ENCODE results near the gene DERL2. TPM values are rescaled to one million over a fixed set of nuclear protein-coding genes. Genes with fewer than 3 reads are reported as not detected.

DERL2 gene
- total RNA-seq, 2 experiments from 2014 or later: 66.0 to 71.1 TPM

- Mint-ChIP-seq H3K27me3 (ENCODE audit: low read depth) (no peaks in the 10 kb centered on the region), H3K4me3 (no peak overlapping the region), H3K27ac (no peak overlapping the region), H3K9me3 (ENCODE audit: insufficient read depth) (peaks cover 4% of the 10 kb centered on the region), H3K4me1 (ENCODE audit: low read depth) (peaks cover 36% of the 10 kb centered on the region), H3K36me3 (ENCODE audit: low read depth) (peaks cover 66% of the 10 kb centered on the region)
- ATAC-seq (no peak), DNase-seq (no peak)
- ChIA-PET POLR2A (interaction anchor here (2.0 kb wide), 1 partner anchor 30 kb away, joined by 8 read pairs; the partner anchor contains the start of genes DERL2 and MIS12), CTCF (interaction anchor here (0.5 kb wide), 1 partner anchor 76 kb away, joined by 3 read pairs; no protein-coding TSS in a partner anchor)
Measured at GRCh38 chr17:5516060-5516792, 30.2 kb upstream of the DERL2 start.

DNA sequence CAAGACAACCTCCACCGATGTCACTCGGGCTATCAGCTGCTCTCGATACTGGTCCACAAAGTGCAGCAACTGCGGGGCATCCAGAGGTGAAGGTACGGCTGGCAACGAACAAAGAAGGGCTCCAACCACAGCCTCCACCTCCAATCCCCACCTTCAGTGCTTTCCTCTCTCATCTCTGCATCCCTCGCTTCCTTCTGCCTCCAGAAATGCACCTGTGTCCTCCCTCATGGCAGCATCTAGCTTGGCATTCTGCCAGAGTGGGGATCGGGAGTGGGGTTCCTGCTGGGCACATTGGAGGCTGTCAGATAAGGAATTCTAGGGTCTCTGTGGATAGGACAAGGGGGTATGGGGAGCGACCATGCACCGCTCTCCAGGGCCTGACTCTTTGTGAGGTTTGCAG lies 29.0 kb upstream of the DERL2 start:
- H3K4me1 Mint-ChIP-seq (ENCODE audit: low read depth): peaks cover 36% of the 10 kb centered on the region
- H3K27me3 Mint-ChIP-seq (ENCODE audit: low read depth): no peaks in the 10 kb centered on the region
- POLR2A ChIA-PET: interaction anchor here (2.0 kb wide), 1 partner anchor 29 kb away, joined by 8 read pairs; the partner anchor contains the start of genes DERL2 and MIS12
- peaks cover 59% of the 10 kb centered on the region for H3K36me3 Mint-ChIP-seq (ENCODE audit: low read depth)
- ATAC-seq (no peak), DNase-seq (no peak)
- no peak overlapping the region for H3K27ac Mint-ChIP-seq
- H3K4me3 Mint-ChIP-seq: no peak overlapping the region
- CTCF ChIA-PET: no interaction called here
- peaks cover 4% of the 10 kb centered on the region for H3K9me3 Mint-ChIP-seq (ENCODE audit: insufficient read depth)

DNA sequence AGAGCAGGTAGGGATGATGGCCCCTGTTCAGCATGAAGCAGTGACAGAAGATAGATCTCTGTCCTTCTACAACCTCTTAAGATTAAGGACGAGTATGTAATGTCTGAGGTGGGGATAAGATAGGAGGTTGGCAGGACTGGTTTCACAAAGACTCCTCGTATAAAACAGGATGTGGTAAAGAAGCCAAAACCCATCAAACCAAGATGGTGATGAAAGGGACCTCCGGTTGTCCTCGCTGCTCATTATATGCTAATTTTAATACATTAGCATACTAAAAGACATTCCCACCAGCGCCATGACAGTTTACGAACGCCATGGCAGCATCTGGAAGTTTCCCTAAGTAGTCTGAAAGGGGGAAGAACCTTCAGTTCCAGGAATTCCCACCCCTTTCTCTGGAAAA lies 27.6 kb upstream of the DERL2 start:
- H3K9me3 Mint-ChIP-seq (ENCODE audit: insufficient read depth): peaks cover 4% of the 10 kb centered on the region
- DNase-seq (peak; percentile 63), ATAC-seq (peak; percentile 88)
- peaks cover 36% of the 10 kb centered on the region for H3K4me1 Mint-ChIP-seq (ENCODE audit: low read depth)
- H3K27ac Mint-ChIP-seq: peak overlapping the region; percentile 23
- peaks cover 59% of the 10 kb centered on the region for H3K36me3 Mint-ChIP-seq (ENCODE audit: low read depth)
- H3K4me3 Mint-ChIP-seq: peak overlapping the region; percentile 17
- CTCF ChIA-PET: no interaction called here
- H3K27me3 Mint-ChIP-seq (ENCODE audit: low read depth): no peaks in the 10 kb centered on the region
- POLR2A ChIA-PET: no interaction called here

DNA sequence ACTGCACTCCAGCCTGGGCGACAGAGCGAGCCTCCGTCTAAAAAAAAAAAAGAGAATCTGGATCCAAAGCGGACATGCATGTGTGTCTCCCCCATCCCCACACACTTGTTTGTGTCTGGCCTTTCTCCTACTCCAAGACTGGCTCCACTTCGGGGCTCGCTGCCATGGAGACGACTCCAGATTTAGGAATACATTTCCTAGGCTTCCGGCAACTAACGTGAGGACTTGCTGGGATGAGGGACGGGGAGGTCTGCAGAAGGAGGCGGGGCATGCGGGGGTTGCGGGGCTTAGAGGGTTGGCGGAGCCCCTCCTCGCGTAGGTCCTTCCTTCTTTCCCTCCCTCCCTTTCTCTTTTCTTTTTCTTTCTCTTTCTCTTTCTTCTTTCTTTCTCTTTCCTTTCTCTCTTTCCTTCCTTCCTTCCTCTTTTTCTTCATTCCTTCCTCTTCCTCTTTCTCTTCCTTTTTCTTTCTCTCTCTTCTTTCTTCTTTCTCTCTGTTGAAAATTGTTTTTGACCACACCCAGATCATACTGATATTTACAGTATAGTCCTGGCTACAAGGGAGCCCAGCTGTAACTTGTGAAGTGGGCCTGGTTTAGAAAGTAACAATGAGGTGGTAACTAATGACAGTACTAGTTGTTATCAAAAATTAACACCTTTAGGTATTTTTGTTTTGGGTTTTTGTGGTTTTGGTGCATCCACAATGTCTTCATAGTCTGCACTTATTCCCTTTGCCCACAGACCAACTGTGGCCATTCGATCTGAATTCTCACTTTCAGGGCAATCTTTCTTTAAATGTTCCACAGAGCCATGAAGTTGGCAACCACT lies 25.6 kb upstream of the DERL2 start:
- H3K27me3 Mint-ChIP-seq (ENCODE audit: low read depth): no peaks in the 10 kb centered on the region
- H3K36me3 Mint-ChIP-seq (ENCODE audit: low read depth): peaks cover 46% of the 10 kb centered on the region
- DNase-seq (no peak), ATAC-seq (no peak)
- ChIA-PET POLR2A (no interaction called here), CTCF (no interaction called here)
- no peak overlapping the region for H3K4me3 Mint-ChIP-seq
- H3K4me1 Mint-ChIP-seq (ENCODE audit: low read depth): peaks cover 36% of the 10 kb centered on the region
- H3K27ac Mint-ChIP-seq: peak overlapping the region; percentile 19
- peaks cover 4% of the 10 kb centered on the region for H3K9me3 Mint-ChIP-seq (ENCODE audit: insufficient read depth)

DNA sequence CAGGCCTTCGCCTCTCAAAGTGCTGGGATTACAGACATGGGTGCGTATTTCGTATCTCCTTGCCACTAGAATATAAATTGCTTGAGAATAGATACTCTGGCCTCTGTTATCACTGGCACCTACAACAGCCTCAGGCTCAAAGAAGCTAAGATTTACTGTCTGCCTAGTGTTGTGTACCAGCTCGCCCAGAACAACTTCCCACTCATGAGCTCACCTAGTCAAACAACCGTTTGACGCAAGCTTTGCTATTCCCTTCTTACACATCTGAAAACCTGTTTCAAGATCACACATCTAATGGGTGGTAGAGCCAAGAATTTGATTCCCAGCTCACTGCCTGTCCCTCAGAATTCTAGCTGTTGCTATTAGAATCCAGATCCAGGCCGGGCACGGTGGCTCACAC lies 24.8 kb upstream of the DERL2 start:
- CTCF ChIA-PET: no interaction called here
- H3K9me3 Mint-ChIP-seq (ENCODE audit: insufficient read depth): peaks cover 4% of the 10 kb centered on the region
- no peak overlapping the region for H3K27ac Mint-ChIP-seq
- DNase-seq (no peak), ATAC-seq (no peak)
- H3K36me3 Mint-ChIP-seq (ENCODE audit: low read depth): peaks cover 40% of the 10 kb centered on the region
- H3K27me3 Mint-ChIP-seq (ENCODE audit: low read depth): no peaks in the 10 kb centered on the region
- peaks cover 36% of the 10 kb centered on the region for H3K4me1 Mint-ChIP-seq (ENCODE audit: low read depth)
- POLR2A ChIA-PET: no interaction called here
- no peak overlapping the region for H3K4me3 Mint-ChIP-seq

DNA sequence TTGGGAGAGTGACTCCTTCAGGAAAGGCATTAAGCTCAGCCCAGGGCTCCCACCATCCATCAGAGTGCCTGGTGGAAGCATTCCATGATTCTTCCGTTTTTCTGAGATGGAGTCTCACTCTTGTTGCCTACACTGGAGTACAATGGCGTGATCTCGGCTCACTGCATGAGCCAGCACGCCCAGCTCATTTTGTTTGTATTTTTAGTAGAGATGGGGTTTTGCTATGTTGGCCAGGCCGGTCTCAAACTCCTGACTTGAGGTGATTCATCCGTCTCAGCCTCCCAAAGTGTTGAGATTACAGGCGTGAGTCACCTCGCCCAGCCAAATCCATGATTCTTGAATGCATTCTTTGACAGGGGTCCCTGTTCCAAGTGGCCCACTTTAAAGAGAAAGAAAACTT lies 23.5 kb upstream of the DERL2 start:
- no peak overlapping the region for H3K27ac Mint-ChIP-seq
- no peaks in the 10 kb centered on the region for H3K27me3 Mint-ChIP-seq (ENCODE audit: low read depth)
- peaks cover 28% of the 10 kb centered on the region for H3K4me1 Mint-ChIP-seq (ENCODE audit: low read depth)
- no peak for ATAC-seq
- ChIA-PET POLR2A (no interaction called here), CTCF (no interaction called here)
- DNase-seq: no peak
- peaks cover 28% of the 10 kb centered on the region for H3K36me3 Mint-ChIP-seq (ENCODE audit: low read depth)
- peaks cover 4% of the 10 kb centered on the region for H3K9me3 Mint-ChIP-seq (ENCODE audit: insufficient read depth)
- no peak overlapping the region for H3K4me3 Mint-ChIP-seq

DNA sequence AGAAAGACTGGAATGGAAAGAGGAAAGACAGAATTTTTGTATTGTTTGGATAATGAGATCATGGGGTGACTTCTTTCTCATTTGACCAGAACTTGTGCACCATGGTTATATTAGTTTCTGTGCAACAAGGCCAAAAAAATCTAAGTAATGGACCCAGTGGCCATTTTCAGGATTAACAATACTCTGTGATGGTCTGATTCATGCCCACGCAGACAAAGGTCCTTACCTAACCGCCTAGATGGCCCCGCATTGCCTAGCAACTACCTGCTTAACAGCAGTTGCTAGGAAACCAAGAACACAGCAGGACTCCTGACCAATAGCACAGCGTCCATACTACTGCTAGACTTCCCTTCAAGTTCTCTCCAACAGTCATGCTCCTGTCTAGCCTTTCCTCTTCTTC lies 22.8 kb upstream of the DERL2 start:
- H3K4me1 Mint-ChIP-seq (ENCODE audit: low read depth): peaks cover 23% of the 10 kb centered on the region
- H3K4me3 Mint-ChIP-seq: no peak overlapping the region
- peaks cover 4% of the 10 kb centered on the region for H3K9me3 Mint-ChIP-seq (ENCODE audit: insufficient read depth)
- H3K36me3 Mint-ChIP-seq (ENCODE audit: low read depth): peaks cover 24% of the 10 kb centered on the region
- DNase-seq: no peak
- ChIA-PET POLR2A (no interaction called here), CTCF (no interaction called here)
- H3K27me3 Mint-ChIP-seq (ENCODE audit: low read depth): no peaks in the 10 kb centered on the region
- ATAC-seq: no peak
- H3K27ac Mint-ChIP-seq: no peak overlapping the region

GRCh38 chr17:5506307-5506706 lies 20.3 kb upstream of the DERL2 start:
- Mint-ChIP-seq H3K4me1 (ENCODE audit: low read depth) (peaks cover 3% of the 10 kb centered on the region), H3K9me3 (ENCODE audit: insufficient read depth) (no peaks in the 10 kb centered on the region), H3K36me3 (ENCODE audit: low read depth) (peaks cover 11% of the 10 kb centered on the region), H3K4me3 (no peak overlapping the region), H3K27me3 (ENCODE audit: low read depth) (no peaks in the 10 kb centered on the region), H3K27ac (no peak overlapping the region)
- ChIA-PET POLR2A (interaction anchor here (1.9 kb wide), 1 partner anchor 20 kb away, joined by 6 read pairs; the partner anchor contains the start of genes DERL2 and MIS12), CTCF (no interaction called here)
- ATAC-seq: no peak
- DNase-seq: no peak

DNA sequence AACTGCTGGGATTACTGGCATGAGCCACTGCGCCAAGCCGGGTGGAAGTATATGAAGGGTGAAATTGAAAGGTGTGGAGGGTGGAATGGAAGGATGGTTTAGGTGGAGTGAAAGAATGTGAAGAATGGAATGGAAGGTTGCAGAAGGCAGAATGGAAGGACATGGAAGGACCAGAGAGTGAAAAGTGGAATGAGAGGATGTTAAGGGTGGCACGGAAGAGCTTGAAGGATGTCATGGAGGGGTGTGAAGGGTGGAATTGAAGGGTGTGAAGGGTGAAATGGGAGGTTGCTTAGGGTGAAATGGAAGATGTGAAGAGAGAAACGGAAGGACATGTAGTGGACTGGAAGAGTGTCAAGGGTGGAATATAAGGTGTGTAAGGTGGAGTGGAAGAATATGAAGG lies 16.6 kb upstream of the DERL2 start:
- Mint-ChIP-seq H3K4me1 (ENCODE audit: low read depth) (peaks cover 16% of the 10 kb centered on the region), H3K27ac (no peak overlapping the region), H3K36me3 (ENCODE audit: low read depth) (peaks cover 12% of the 10 kb centered on the region), H3K27me3 (ENCODE audit: low read depth) (peaks cover 2% of the 10 kb centered on the region), H3K9me3 (ENCODE audit: insufficient read depth) (no peaks in the 10 kb centered on the region), H3K4me3 (no peak overlapping the region)
- ChIA-PET POLR2A (no interaction called here), CTCF (interaction anchor here (3.3 kb wide), 1 partner anchor 16 kb away, joined by 20 read pairs; the partner anchor contains the start of genes DERL2 and MIS12)
- DNase-seq (no peak), ATAC-seq (no peak)

DNA sequence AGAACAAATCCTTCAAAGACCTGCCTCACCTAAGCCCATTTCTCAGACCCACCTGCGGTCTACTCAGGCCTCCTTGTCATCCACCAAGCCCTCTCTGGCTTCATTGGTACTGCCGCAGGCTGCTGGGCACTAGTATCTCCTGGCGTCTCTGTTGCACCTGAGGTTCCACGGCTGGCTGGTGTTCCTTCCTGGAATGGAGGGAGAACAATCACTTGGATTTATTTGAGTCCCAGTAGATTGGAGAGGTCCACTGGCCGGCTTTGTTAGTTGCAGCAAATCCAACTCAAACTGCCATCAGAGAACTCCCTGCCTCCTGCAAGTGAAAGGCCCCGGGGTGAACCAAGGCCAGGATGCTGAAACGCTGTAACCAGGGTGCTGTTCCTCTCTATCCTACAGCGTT lies 15.7 kb upstream of the DERL2 start:
- H3K36me3 Mint-ChIP-seq (ENCODE audit: low read depth): peaks cover 9% of the 10 kb centered on the region
- H3K9me3 Mint-ChIP-seq (ENCODE audit: insufficient read depth): no peaks in the 10 kb centered on the region
- H3K27ac Mint-ChIP-seq: no peak overlapping the region
- ChIA-PET POLR2A (no interaction called here), CTCF (interaction anchor here (3.3 kb wide), 1 partner anchor 15 kb away, joined by 20 read pairs; the partner anchor contains the start of genes DERL2 and MIS12)
- H3K4me3 Mint-ChIP-seq: peak overlapping the region; percentile 22
- ATAC-seq: no peak
- H3K27me3 Mint-ChIP-seq (ENCODE audit: low read depth): peaks cover 2% of the 10 kb centered on the region
- DNase-seq: no peak
- peaks cover 16% of the 10 kb centered on the region for H3K4me1 Mint-ChIP-seq (ENCODE audit: low read depth)

- ChIA-PET CTCF (interaction anchor here (1.0 to 3.3 kb wide), 2 partner anchors 14 to 34 kb away, joined by 3 to 20 read pairs; partner anchors contain the start of genes DERL2 and MIS12), POLR2A (interaction anchor here (3.7 kb wide), 1 partner anchor 14 kb away, joined by 37 read pairs; the partner anchor contains the start of genes DERL2 and MIS12)
- ATAC-seq (peak; percentile 97), DNase-seq (peak; percentile 85)
- H3K27me3 Mint-ChIP-seq (ENCODE audit: low read depth): peaks cover 2% of the 10 kb centered on the region
- H3K27ac Mint-ChIP-seq: peak overlapping the region; percentile 26
- H3K36me3 Mint-ChIP-seq (ENCODE audit: low read depth): peaks cover 9% of the 10 kb centered on the region
- H3K9me3 Mint-ChIP-seq (ENCODE audit: insufficient read depth): no peaks in the 10 kb centered on the region
- H3K4me3 Mint-ChIP-seq: peak overlapping the region; percentile 81
- H3K4me1 Mint-ChIP-seq (ENCODE audit: low read depth): peaks cover 16% of the 10 kb centered on the region
Measured at GRCh38 chr17:5500589-5501391, 14.8 kb upstream of the DERL2 start.

Data from activated CD8-positive, alpha-beta T cell treated with anti-CD3 and anti-CD28 coated beads, Interleukin-2, amount 10 ng/mL, durations not matched to agents 7 days and 5 days (primary cell).